ENCODE data around the gene DHX16. TPM values are rescaled to one million over a fixed set of nuclear protein-coding genes. Genes with fewer than 3 reads are reported as not detected.

The DHX16 gene
- total RNA-seq, 1 donor from 2014 or later: 38.4 TPM

DNA sequence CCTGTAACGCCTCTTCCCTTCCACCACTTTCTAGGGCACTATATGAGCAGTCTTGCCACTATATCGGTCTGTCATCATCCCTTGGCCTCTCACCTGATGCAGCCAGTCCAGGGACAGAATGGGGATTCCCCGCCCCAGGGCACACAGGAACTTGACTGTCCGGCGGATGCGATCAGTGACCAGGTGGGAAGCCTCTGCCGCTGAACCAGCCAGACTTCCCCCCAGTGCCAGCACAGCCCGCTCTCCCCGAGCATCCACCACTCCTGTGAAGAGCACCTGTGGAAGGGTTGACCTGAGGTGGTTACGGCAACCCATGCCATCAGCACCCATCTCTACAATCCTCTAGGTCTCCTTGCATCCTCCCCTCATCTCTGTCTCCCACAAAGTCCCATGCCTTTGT lies 30.2 kb upstream of the DHX16 start:
- FAIRE-seq (no peak), DNase-seq (ENCODE audit: low read depth) (no peak)
- Histone ChIP-seq H3K4me3 (ENCODE audit: low read depth, low read length) (no peak overlapping the region), H3K27me3 (ENCODE audit: control insufficient read depth, insufficient read depth, low read length) (no peaks in the 10 kb centered on the region), H3K36me3 (ENCODE audit: control insufficient read depth, insufficient read depth, low read length) (peaks cover 7% of the 10 kb centered on the region)
- no peak for TF ChIP-seq CTCF (IDR thresholded peaks at IDR 0.05; ENCODE audit: insufficient read depth, low read length, severe bottlenecking)

GRCh38 chr6:30700340-30700739 lies 27.5 kb upstream of the DHX16 start:
- TF ChIP-seq CTCF (IDR thresholded peaks at IDR 0.05; ENCODE audit: insufficient read depth, low read length, severe bottlenecking): no peak
- peak; percentile 44 for DNase-seq (ENCODE audit: low read depth)
- Histone ChIP-seq H3K4me3 (ENCODE audit: low read depth, low read length) (no peak overlapping the region), H3K36me3 (ENCODE audit: control insufficient read depth, insufficient read depth, low read length) (peaks cover 3% of the 10 kb centered on the region), H3K27me3 (ENCODE audit: control insufficient read depth, insufficient read depth, low read length) (no peaks in the 10 kb centered on the region)
- FAIRE-seq: no peak

GRCh38 chr6:30696432-30696831 lies 23.6 kb upstream of the DHX16 start:
- TF ChIP-seq CTCF (IDR thresholded peaks at IDR 0.05; ENCODE audit: insufficient read depth, low read length, severe bottlenecking): no peak
- H3K36me3 ChIP-seq (ENCODE audit: control insufficient read depth, insufficient read depth, low read length): peaks cover 1% of the 10 kb centered on the region
- DNase-seq (ENCODE audit: low read depth) (no peak), FAIRE-seq (no peak)
- no peaks in the 10 kb centered on the region for H3K27me3 ChIP-seq (ENCODE audit: control insufficient read depth, insufficient read depth, low read length)
- no peak overlapping the region for H3K4me3 ChIP-seq (ENCODE audit: low read depth, low read length)

- no peak for TF ChIP-seq CTCF (IDR thresholded peaks at IDR 0.05; ENCODE audit: insufficient read depth, low read length, severe bottlenecking)
- DNase-seq (ENCODE audit: low read depth): no peak
- no peak for FAIRE-seq
- Histone ChIP-seq H3K4me3 (ENCODE audit: low read depth, low read length) (peak overlapping the region; percentile 68), H3K27me3 (ENCODE audit: control insufficient read depth, insufficient read depth, low read length) (no peaks in the 10 kb centered on the region), H3K36me3 (ENCODE audit: control insufficient read depth, insufficient read depth, low read length) (peaks cover 2% of the 10 kb centered on the region)
These were observed 18.5 kb upstream of the DHX16 start for GRCh38 chr6:30691208-30691847.

DNA sequence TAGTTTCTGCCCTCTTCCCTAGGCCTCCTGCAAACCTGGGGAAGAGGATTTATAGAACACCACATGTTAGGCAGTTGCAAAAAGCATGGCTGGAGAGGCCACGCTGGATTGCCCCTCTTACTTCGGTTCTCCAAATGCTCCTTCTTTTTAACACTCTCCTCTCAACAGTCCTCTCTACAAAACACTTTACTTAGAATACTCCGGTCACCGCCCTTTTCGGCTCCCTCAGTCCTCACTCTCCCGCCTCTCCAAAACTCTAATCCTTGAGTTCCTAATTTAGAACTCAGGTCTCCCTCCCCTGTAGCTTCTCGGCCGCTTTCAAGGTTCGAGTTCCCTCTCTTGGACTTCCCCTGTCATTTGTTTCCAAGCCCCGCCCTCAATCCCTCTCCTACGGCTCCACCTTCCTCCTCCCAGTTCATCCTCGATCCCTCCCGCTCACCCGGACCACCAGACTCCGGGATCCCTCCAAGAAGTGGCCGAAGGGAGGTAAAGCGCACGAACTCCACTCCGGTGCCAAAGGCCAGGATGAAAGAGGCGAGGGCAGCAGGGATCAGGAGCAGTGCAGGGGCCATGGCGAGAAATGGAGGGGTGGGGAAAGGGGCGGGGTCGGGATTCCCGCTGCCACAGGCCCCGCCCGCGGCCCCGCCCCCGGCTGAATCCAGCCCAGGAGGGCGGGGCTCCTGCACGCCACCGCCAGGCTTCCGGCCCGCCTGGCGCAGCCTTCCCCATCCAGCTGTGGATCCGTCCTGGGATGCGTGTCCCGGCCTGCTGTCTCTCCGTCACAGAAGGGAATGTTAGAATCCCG lies 17.8 kb upstream of the DHX16 start, which contains the start of gene NRM:
Gene NRM, minus strand, starts transcription at position 582 of the 805 bp plus-strand sequence. Its CDS starts 10 bp downstream, at position 572.
- no peak for FAIRE-seq
- H3K4me3 ChIP-seq (ENCODE audit: low read depth, low read length): peak within 1 kb of the TSS; percentile 68
- DNase-seq (ENCODE audit: low read depth): peak; percentile 86
- peaks cover 2% of the 10 kb centered on the region for H3K36me3 ChIP-seq (ENCODE audit: control insufficient read depth, insufficient read depth, low read length)
- TF ChIP-seq CTCF (IDR thresholded peaks at IDR 0.05; ENCODE audit: insufficient read depth, low read length, severe bottlenecking): no peak
- no peaks in the 10 kb centered on the region for H3K27me3 ChIP-seq (ENCODE audit: control insufficient read depth, insufficient read depth, low read length)
